Liver (tissue), 9 donors: ENCODE data around the gene ACP6. TPM values are rescaled to one million over a fixed set of nuclear protein-coding genes. Genes with fewer than 3 reads are reported as not detected.
"Not testable (repeated sequence)": the region's sequence is repeated elsewhere in the genome, so short reads cannot be mapped to it uniquely, and the experiment has no call there.

Experiments
- DNase-seq: peaks from one replicate; pipeline ENCODE4 v3.0.0-alpha.2; 2017; ENCODE audit warnings: low spot score
- H3K27ac ChIP-seq, 2 donors: one replicate each; pipeline ENCODE4 v1.7.0; 2013; ENCODE audit warnings: inconsistent platforms in 2 of 2, low read length in 2 of 2, control low read depth in 1 of 2, low read depth in 1 of 2, mild to moderate bottlenecking in 1 of 2
- H3K27me3 ChIP-seq, 4 donors: one replicate each; pipeline versions ENCODE4 v1.6.1 to v1.7.0; 2013; ENCODE audit warnings: low read length in 3 of 4, inconsistent platforms in 1 of 4, mild to moderate bottlenecking in 1 of 4, moderate library complexity in 1 of 4; ENCODE audit not compliant: control insufficient read depth in 4 of 4, insufficient read depth in 4 of 4
- H3K36me3 ChIP-seq, 4 donors: one replicate each; pipeline versions ENCODE4 v1.6.1 to v1.7.0; 2013; ENCODE audit warnings: low read length in 3 of 4, mild to moderate bottlenecking in 3 of 4, low read depth in 1 of 4, moderate library complexity in 1 of 4; ENCODE audit not compliant: control insufficient read depth in 4 of 4, insufficient read depth in 3 of 4
- H3K4me1 ChIP-seq, 4 donors: one replicate each; pipeline versions ENCODE4 v1.6.1 to v1.7.0; 2013; ENCODE audit warnings: low read length in 3 of 4, mild to moderate bottlenecking in 3 of 4, moderate library complexity in 1 of 4; ENCODE audit not compliant: control insufficient read depth in 4 of 4, insufficient read depth in 4 of 4
- H3K4me3 ChIP-seq, 3 donors: one replicate each; pipeline versions ENCODE4 v1.6.1 to v1.7.0; 2013; ENCODE audit warnings: low read length in 3 of 3, control low read depth in 1 of 3, low read depth in 1 of 3, mild to moderate bottlenecking in 1 of 3
- H3K9ac ChIP-seq, 2 donors: one replicate each; pipeline ENCODE4 v1.7.0; 2013; ENCODE audit warnings: low read length in 2 of 2, mild to moderate bottlenecking in 2 of 2, moderate library complexity in 2 of 2, control low read depth in 1 of 2, low read depth in 1 of 2
- H3K9me3 ChIP-seq, 4 donors: one replicate each; pipeline versions ENCODE4 v1.6.1 to v1.7.0; 2013; ENCODE audit warnings: low read length in 3 of 4; ENCODE audit not compliant: control insufficient read depth in 4 of 4
- CTCF ChIP-seq: fragments of 150-350 bp; IDR thresholded peaks from 2 replicates; pipeline ENCODE4 v1.5.1; 2017; ENCODE audit warnings: improper control_type of control experiment, low read depth, low read length; ENCODE audit not compliant: missing input control
- EGR1 ChIP-seq, 2 donors: IDR thresholded peaks; 2 replicates each; pipeline ENCODE4 v1.6.1; 2016 to 2018; ENCODE audit warnings: antibody characterized with exemption in 2 of 2, low read depth in 2 of 2
- FOXA1 ChIP-seq: IDR thresholded peaks from 2 replicates; pipeline ENCODE4 v1.6.1; 2016; ENCODE audit warnings: antibody characterized with exemption
- FOXA2 ChIP-seq: IDR thresholded peaks from 2 replicates; pipeline ENCODE4 v1.6.1; 2016; ENCODE audit warnings: antibody characterized with exemption
- GABPA ChIP-seq, 2 donors: IDR thresholded peaks in 1 of 2; conservative IDR thresholded peaks in 1 of 2; 2 replicates each; pipeline ENCODE4 v1.6.1; 2016; ENCODE audit warnings: antibody characterized with exemption in 2 of 2, mild to moderate bottlenecking in 1 of 2, moderate library complexity in 1 of 2
- HNF4A ChIP-seq, 2 donors: conservative IDR thresholded peaks; 2 replicates each; pipeline ENCODE4 v1.6.1; 2016; ENCODE audit warnings: antibody characterized with exemption in 2 of 2, mild to moderate bottlenecking in 2 of 2
- MAX ChIP-seq: IDR thresholded peaks from 2 replicates; pipeline ENCODE4 v1.6.1; 2016; ENCODE audit warnings: antibody characterized with exemption
- RAD21 ChIP-seq, 2 donors: IDR thresholded peaks; 2 replicates each; pipeline ENCODE4 v1.6.1; 2016; ENCODE audit warnings: antibody characterized with exemption in 2 of 2, mild to moderate bottlenecking in 2 of 2
- REST ChIP-seq: IDR thresholded peaks from 2 replicates; pipeline ENCODE4 v1.6.1; 2016; ENCODE audit warnings: antibody characterized with exemption, mild to moderate bottlenecking
- RXRA ChIP-seq, 2 donors: IDR thresholded peaks; 2 replicates each; pipeline ENCODE4 v1.6.1; 2017 to 2018; ENCODE audit warnings: antibody characterized with exemption in 2 of 2, mild to moderate bottlenecking in 1 of 2
- TAF1 ChIP-seq: conservative IDR thresholded peaks from 2 replicates; pipeline ENCODE4 v1.6.1; 2016; ENCODE audit warnings: antibody characterized with exemption, mild to moderate bottlenecking
- ZBTB33 ChIP-seq: IDR thresholded peaks from 2 replicates; pipeline ENCODE4 v1.6.1; 2016; ENCODE audit warnings: antibody characterized with exemption
- WGBS: extraction: QIAGEN DNeasy Blood & Tissue Kit; methylation state at CpG from one replicate; pipeline ENCODE4 v1.1.7; 2013; 5-methylcytosine and 5-hydroxymethylcytosine counted together
- polyA plus RNA-seq, 2 donors: library from polyadenylated mRNA; stranded (reverse) in 1 of 2; unstranded in 1 of 2; fragments of 200-250 nt in 1 of 2; fragments of >200 nt in 1 of 2; fragmentation: Nextera tagmentation in 1 of 2; extraction: Ambion mirVana in 1 of 2; gene quantifications; one replicate each; pipeline versions ENCODE4 v1.2.1 to v1.2.3, GENCODE V29; 2013 to 2015
- total RNA-seq, 2 donors: library from RNA; depleted of rRNA; stranded (reverse); fragments of >200 nt; gene quantifications; one replicate each; pipeline ENCODE4 v1.2.3, GENCODE V29; 2014
- donor health status: healthy.
- donor health status: healthy.
- donor health status: healthy.
- donor health status: healthy.
- donor health status: healthy.

The ACP6 gene
- total and polyA plus RNA-seq, 4 donors, result 4.7 to 18.1 (median 7.9) TPM

GRCh38 chr1:147700042-147701006 lies 30.0 kb upstream of the ACP6 start (continued):
- TF ChIP-seq ZBTB33 (no peak), GABPA (IDR thresholded peaks at IDR 0.05 in 1 of 2, conservative IDR thresholded peaks at IDR 0.05 in 1 of 2) (no peak), FOXA1 (no peak)

GRCh38 chr1:147699686-147700041 lies 29.3 kb upstream of the ACP6 start:
- Histone ChIP-seq H3K9ac (no peak overlapping the region), H3K4me3 (no peak overlapping the region), H3K4me1 (peaks cover 0 to 8% (median 2%) of the 10 kb centered on the region in 4 donors), H3K9me3 (no peaks in the 10 kb centered on the region), H3K27ac (no peak overlapping the region), H3K36me3 (no peaks in the 10 kb centered on the region), H3K27me3 (no peaks in the 10 kb centered on the region)
- DNase-seq, result no peak
- no peak for TF ChIP-seq CTCF
- TF ChIP-seq HNF4A (conservative IDR thresholded peaks at IDR 0.05), result no peak
- TF ChIP-seq RAD21 (IDR thresholded peaks at IDR 0.05), result no peak
- TF ChIP-seq EGR1 (IDR thresholded peaks at IDR 0.05; ENCODE audit: low read depth in 2 of 2), result no peak
- no peak for TF ChIP-seq FOXA2
- TF ChIP-seq REST, result no peak
- no peak for TF ChIP-seq RXRA (IDR thresholded peaks at IDR 0.05)
- 51% methylated on average over 3 of the region's 3 CpGs for WGBS

- no peaks in the 10 kb centered on the region for H3K4me1 ChIP-seq
- H3K4me3 ChIP-seq, result no peak overlapping the region
- no peaks in the 10 kb centered on the region for H3K27me3 ChIP-seq
- H3K9me3 ChIP-seq, result peaks cover 1 to 8% (median 5%) of the 10 kb centered on the region in 4 donors
- no peak overlapping the region for H3K27ac ChIP-seq
- H3K9ac ChIP-seq, result no peak overlapping the region
- H3K36me3 ChIP-seq, result no peaks in the 10 kb centered on the region
- DNase-seq, result no peak
- TF ChIP-seq TAF1 (no peak), RAD21 (IDR thresholded peaks at IDR 0.05) (no peak), GABPA (IDR thresholded peaks at IDR 0.05 in 1 of 2, conservative IDR thresholded peaks at IDR 0.05 in 1 of 2) (no peak), MAX (no peak)
Observed at GRCh38 chr1:147683163-147683763, 12.9 kb upstream of the ACP6 start.

- WGBS, result 97% methylated on average over 38 of the region's 38 CpGs
Observed at GRCh38 chr1:147680608-147681235, 10.4 kb upstream of the ACP6 start.

More at GRCh38 chr1:147680608-147681235, 10.4 kb upstream of the ACP6 start:
- H3K36me3 ChIP-seq, DNase-seq, H3K27ac ChIP-seq, H3K4me3 ChIP-seq, H3K9ac ChIP-seq, H3K27me3 ChIP-seq, H3K4me1 ChIP-seq: not testable (repeated sequence)
- peaks cover 1 to 18% (median 5%) of the 10 kb centered on the region in 4 donors for H3K9me3 ChIP-seq
